Skin epidermis (tissue), 12 donors: ENCODE measurements around the gene CXCR6.

Source experiments
- H3K27ac ChIP-seq, 21 experiments: fragments of 200-600 bp; sonication (generic) in 11 of 21; one replicate each; pipeline ENCODE4 v1.5.0; 2020; ENCODE audit warnings: mild to moderate bottlenecking in 3 of 21, inconsistent platforms in 2 of 21, moderate library complexity in 2 of 21
- H3K4me3 ChIP-seq, 7 experiments: fragments of 200-600 bp; sonication (generic) in 2 of 7; one replicate each; pipeline ENCODE4 v1.5.0; 2020; ENCODE audit warnings: inconsistent platforms in 2 of 7, mild to moderate bottlenecking in 2 of 7, moderate library complexity in 1 of 7

The CXCR6 gene

GRCh38 chr3:45944830-45945620 is 1.8 kb downstream of the CXCR6 start:
- Histone ChIP-seq H3K4me3 (peak overlapping the region in 3 of 7 experiments; percentile 2 to 25 (median 19)), H3K27ac (peak overlapping the region in 13 of 21 experiments; percentile 16 to 88 (median 61))

GRCh38 chr3:45946307-45946706 is 3.0 kb downstream of the CXCR6 start:
- H3K4me3 ChIP-seq = no peak overlapping the region
- H3K27ac ChIP-seq = peak overlapping the region in 9 of 21 experiments; percentile 1 to 88 (median 67)

- H3K27ac ChIP-seq = peak overlapping the region in 7 of 21 experiments; percentile 5 to 88 (median 61)
- no peak overlapping the region for H3K4me3 ChIP-seq
Measured at GRCh38 chr3:45946875-45947274, 3.6 kb downstream of the CXCR6 start.

GRCh38 chr3:45947361-45947760 is 4.1 kb downstream of the CXCR6 start:
- H3K27ac ChIP-seq = peak overlapping the region in 7 of 21 experiments; percentile 15 to 88 (median 52)

GRCh38 chr3:45948311-45948781 is 5.1 kb downstream of the CXCR6 start:
- Histone ChIP-seq H3K27ac (peak overlapping the region in 9 of 21 experiments; percentile 50 to 88 (median 72)), H3K4me3 (no peak overlapping the region)

More at GRCh38 chr3:45947361-45947760, 4.1 kb downstream of the CXCR6 start:
- no peak overlapping the region for H3K4me3 ChIP-seq

GRCh38 chr3:45948881-45949280 is 5.6 kb downstream of the CXCR6 start:
- H3K27ac ChIP-seq = peak overlapping the region in 13 of 21 experiments; percentile 24 to 88 (median 69)

GRCh38 chr3:45949432-45949831 is 6.2 kb downstream of the CXCR6 start:
- Histone ChIP-seq H3K27ac (peak overlapping the region in 17 of 21 experiments; percentile 14 to 88 (median 66)), H3K4me3 (no peak overlapping the region)

More at GRCh38 chr3:45948881-45949280, 5.6 kb downstream of the CXCR6 start:
- H3K4me3 ChIP-seq = no peak overlapping the region

GRCh38 chr3:45950131-45950530 is 6.9 kb downstream of the CXCR6 start:
- H3K27ac ChIP-seq = peak overlapping the region in 18 of 21 experiments; percentile 14 to 88 (median 64)
- no peak overlapping the region for H3K4me3 ChIP-seq

DNA sequence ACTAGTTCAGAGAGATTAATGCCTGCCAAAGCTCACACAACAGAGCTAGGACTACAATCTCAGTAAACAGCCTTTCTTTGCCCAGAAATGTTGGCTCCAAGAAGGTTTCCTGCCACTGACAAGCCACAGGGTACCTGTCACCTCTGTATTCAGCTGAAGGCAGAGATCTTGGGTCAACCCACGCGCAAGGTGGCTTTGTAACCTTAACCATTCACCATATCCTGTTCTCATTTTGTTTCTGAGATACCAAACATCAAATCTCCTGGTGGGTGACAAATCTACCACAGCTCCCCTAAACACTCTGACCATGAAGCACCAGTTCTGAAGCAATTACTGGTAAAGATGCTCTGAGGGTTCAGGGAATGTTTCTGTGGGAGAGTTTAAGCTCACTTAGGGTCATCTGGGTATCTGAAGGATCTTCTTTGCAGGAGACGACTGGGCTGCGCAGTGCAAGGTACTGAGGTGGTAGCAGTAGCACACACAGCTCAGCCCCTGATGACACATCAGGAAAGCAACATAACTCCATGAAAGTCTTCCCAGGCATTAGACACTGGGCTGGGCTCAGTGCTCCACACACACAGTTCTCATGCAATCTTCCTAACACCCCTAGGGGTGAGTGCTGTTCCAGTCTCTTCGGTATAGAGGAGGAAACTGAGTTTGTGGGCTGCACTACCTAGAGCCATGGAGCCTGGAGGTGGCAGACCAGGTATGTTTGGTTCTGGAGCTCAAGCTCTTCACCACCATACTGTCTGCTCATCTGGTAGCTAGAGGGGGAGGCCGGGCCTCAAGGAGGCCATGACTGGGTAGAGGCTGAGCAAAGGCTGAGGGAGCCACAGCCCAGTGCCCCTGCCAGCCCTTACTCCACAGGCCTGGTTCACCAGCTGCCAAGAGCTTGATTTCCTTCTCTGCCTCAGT is 7.7 kb downstream of the CXCR6 start:
- Histone ChIP-seq H3K27ac (peak overlapping the region in 17 of 21 experiments; percentile 16 to 88 (median 66)), H3K4me3 (no peak overlapping the region)

DNA sequence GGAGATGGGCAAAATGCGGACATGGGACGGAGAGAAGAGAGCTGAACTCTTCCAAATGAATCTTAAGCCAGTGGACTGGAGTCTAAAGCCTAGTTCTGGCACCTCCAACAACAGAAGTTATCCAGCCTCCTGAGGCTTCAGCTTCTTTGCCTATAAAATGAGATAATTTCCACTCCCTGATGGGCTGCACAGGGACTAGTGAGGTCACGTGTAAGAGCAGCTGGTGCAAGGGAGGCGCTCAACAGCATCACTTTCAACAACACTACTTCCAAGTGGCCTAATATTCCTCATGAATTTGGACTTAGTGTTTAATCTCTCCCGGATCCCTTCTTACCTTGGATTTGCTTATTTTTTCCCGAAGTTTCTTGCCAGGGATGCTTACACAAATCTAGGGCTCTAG is 8.7 kb downstream of the CXCR6 start:
- Histone ChIP-seq H3K27ac (peak overlapping the region in 13 of 21 experiments; percentile 33 to 88 (median 68)), H3K4me3 (no peak overlapping the region)

GRCh38 chr3:45952456-45952855 is 9.2 kb downstream of the CXCR6 start:
- no peak overlapping the region for H3K4me3 ChIP-seq
- H3K27ac ChIP-seq = peak overlapping the region in 6 of 21 experiments; percentile 29 to 88 (median 68)

DNA sequence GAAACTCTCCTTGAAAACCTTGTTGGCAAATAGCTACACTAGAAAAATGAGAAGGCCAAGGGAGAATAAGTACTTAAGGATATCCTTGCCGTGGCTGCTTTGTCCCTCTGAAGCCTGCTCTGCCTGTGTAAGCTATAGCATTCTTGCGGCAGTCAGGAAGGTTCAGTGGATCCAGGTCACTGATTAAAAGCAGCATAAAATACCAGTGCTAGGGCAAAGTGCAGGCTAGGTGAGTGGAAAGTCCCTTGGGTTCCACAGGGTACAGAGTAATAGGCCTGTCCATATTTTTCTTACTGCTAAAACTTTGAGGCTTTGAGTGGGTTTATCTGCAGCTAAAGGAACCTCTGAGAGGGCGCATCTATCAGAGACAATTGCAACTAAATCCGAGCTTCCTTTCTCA is 10.3 kb downstream of the CXCR6 start:
- peak overlapping the region in 5 of 21 experiments; percentile 16 to 88 (median 69) for H3K27ac ChIP-seq

GRCh38 chr3:45954306-45954705 is 11.0 kb downstream of the CXCR6 start:
- Histone ChIP-seq H3K4me3 (no peak overlapping the region), H3K27ac (peak overlapping the region in 2 of 21 experiments; percentile 21 to 88)

More for the DNA sequence above, 10.3 kb downstream of the CXCR6 start:
- H3K4me3 ChIP-seq = no peak overlapping the region

DNA sequence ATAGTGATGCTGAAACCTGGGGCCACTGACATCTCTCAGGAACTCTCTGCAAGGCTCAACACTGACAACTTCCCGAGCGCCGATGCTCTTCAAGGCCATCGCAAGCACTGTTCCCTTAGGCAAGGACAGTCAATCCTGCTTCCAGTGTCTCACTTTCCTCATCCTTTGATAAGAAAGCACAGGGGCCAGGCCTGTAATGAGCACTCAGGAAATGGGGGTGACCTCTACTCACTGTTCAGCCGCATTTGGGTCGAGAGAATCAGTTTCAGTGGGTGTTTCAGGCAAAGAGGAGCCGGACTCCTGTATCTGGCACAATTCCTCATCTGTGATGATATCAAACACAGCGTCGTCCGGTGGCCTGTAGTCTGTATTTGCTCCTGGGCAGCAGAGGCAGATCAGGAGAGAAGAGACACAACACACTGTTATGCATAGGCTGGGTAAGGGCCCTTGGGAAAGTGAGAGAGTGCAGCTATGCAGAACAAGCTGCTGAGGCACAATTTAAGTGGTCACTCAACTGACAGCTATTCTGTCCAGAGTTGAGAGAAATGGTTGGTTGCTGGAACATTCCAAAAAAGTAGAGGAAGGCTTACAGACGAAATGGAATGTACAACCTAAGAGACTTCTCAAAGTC is 11.9 kb downstream of the CXCR6 start:
- H3K27ac ChIP-seq = peak overlapping the region in 1 of 21 experiments; percentile 88

GRCh38 chr3:45955706-45956105 is 12.4 kb downstream of the CXCR6 start:
- Histone ChIP-seq H3K4me3 (no peak overlapping the region), H3K27ac (peak overlapping the region in 2 of 21 experiments; percentile 4 to 88)

More for the DNA sequence above, 11.9 kb downstream of the CXCR6 start:
- no peak overlapping the region for H3K4me3 ChIP-seq

DNA sequence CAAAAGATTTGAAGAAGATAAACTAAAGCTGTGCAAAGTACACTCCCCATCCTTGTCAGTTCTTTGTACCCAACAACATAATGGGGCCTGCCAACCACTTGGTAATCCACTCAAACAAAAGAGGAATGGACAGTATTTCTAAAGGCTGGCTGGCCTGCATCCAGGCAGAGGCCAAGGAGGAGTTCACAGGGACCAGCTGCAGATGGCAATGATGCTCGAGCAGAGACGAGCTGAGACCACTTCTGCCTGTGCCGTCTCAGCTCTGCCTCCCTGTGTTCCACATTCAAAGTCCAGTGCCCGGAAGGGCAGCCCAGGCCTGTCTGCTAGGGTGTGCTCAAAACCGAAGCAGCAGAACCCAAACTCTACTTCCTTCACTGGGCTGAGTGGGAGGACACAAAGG is 14.3 kb downstream of the CXCR6 start:
- Histone ChIP-seq H3K27ac (peak overlapping the region in 9 of 21 experiments; percentile 8 to 88 (median 69)), H3K4me3 (no peak overlapping the region)

DNA sequence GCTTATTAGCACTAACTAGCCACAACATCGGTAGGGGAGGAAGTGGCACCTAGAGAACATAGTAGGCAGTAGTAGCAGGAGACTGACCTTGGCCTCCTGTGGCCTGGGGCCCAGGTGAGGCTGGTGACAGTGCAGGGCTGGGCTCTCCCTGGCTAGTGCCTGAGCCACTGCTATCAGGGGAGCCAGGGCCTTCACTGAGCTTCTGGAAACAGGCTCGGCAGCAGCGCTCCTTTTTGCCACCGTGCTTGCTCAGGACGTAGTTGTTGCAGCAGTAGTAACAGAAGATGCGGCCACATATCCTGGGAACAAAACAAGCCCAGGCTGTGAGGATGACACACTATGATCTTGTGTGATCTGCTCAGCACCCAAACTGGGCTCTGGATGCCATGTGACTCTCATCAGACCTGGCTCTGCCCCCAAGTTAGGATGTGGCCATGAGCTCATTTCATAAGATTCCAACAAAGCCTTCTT is 15.1 kb downstream of the CXCR6 start:
- Histone ChIP-seq H3K27ac (peak overlapping the region in 16 of 21 experiments; percentile 4 to 88 (median 38)), H3K4me3 (no peak overlapping the region)

DNA sequence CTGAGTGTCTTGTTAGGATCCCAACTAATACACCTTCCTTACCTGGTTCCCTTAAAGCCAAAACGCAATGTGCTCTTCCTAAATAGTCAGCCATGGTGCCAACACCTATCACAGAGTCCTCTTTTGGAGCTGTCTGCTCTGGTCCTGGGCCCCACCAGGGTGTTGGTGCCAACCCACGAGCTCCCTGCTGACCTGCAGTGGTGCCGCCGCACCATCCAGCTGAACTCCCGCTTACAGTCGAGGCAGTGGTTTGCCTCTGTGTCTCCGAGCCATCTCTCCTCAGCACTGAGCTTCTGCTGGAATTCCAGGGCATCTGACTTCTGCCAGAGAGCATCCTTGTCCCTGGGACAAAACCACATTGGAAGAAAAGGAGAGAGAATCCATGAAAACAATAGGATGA is 15.9 kb downstream of the CXCR6 start:
- Histone ChIP-seq H3K4me3 (no peak overlapping the region), H3K27ac (peak overlapping the region in 16 of 21 experiments; percentile 6 to 88 (median 56))

DNA sequence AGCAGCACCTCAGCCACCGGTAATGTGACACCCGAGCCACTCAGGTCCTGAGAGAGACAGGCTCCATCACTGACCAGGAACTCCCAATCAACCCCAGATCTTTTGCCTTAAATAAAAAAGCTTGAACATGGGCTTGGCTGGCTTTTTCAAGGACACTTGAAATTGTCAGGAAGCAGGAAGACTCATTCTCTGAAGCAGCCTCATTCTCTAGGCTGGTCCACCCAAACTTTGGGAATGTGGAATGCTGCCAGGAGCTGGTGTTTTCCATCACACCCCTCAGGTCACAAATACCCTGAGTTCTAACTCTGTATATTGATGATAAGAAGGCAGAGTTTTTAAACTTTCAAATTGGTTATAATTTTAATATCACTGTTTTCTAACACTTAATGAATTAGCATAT is 17.0 kb downstream of the CXCR6 start:
- Histone ChIP-seq H3K4me3 (no peak overlapping the region), H3K27ac (peak overlapping the region in 4 of 21 experiments; percentile 4 to 79 (median 42))
